GM12878 (cell line): ENCODE data around the gene ZNF423. TPM values are rescaled to one million over a fixed set of nuclear protein-coding genes. Genes with fewer than 3 reads are reported as not detected.

Source experiments
- ATAC-seq: fragments of 200-7000 bp; cut with Tn5 transposase; 3 replicates; pipeline ENCODE4 v1.9.1; 2020; ENCODE audit warnings: mild to moderate bottlenecking, moderate library complexity
- BruUV-seq: library from RNA; stranded (reverse); fragments of 400-500 nt; replicated peaks from 2 replicates; lab custom pipeline; 2021; lab: Mats Ljungman, UMichigan
- CTCF ChIA-PET: fragments of 300-600 bp; sonication (Branson Sonifier 250); formaldehyde crosslinking; extraction: SDS; loops from one replicate; lab custom pipeline; 2021; ENCODE audit warnings: inconsistent platforms; lab: Yijun Ruan, JAX
- POLR2A ChIA-PET: fragments of 350-600 bp; formaldehyde crosslinking; extraction: SDS; loops from one replicate; lab custom pipeline; 2021; ENCODE audit warnings: inconsistent platforms; lab: Charles Lee
- RAD21 ChIA-PET: fragments of 300-600 bp; sonication (Branson Sonifier 250); formaldehyde crosslinking; loops from one replicate; lab custom pipeline; 2023; ENCODE audit warnings: antibody characterized with exemption; ENCODE audit not compliant: unreplicated experiment; lab: Charles Lee
- SMC1A ChIA-PET: fragments of 300-600 bp; sonication (Branson Sonifier 250); formaldehyde crosslinking; loops from one replicate; lab custom pipeline; 2023; ENCODE audit not compliant: unreplicated experiment, uncharacterized antibody; lab: Charles Lee
- DNase-seq: peaks from one replicate; pipeline ENCODE4 v3.0.0-alpha.2; 2011; ENCODE audit warnings: low read depth, low spot score
- FAIRE-seq: peaks from 3 replicates; lab custom pipeline; 2011; peaks lifted over from hg19 to GRCh38; lab: Jason Lieb, UNC
- H2AFZ ChIP-seq: 2 replicates; pipeline ENCODE4 v1.6.0; 2011; ENCODE audit warnings: low read depth, low read length, control low read depth; ENCODE audit not compliant: control insufficient read depth
- H3K27ac ChIP-seq: 2 replicates; pipeline ENCODE4 v1.5.1; 2011; ENCODE audit warnings: control low read depth; ENCODE audit not compliant: control insufficient read depth, insufficient read depth
- H3K27me3 ChIP-seq, 2 experiments: replicated peaks in 1 of 2; 2 replicates each; pipeline versions ENCODE4 v1.6.0 to v1.6.1; 2011; ENCODE audit warnings: low read length in 1 of 2; ENCODE audit not compliant: control insufficient read depth in 2 of 2, insufficient read depth in 2 of 2
- H3K36me3 ChIP-seq, 2 experiments: 2 replicates each; pipeline ENCODE4 v1.5.1; 2011; ENCODE audit warnings: low read length in 1 of 2; ENCODE audit not compliant: control insufficient read depth in 2 of 2, insufficient read depth in 2 of 2
- H3K4me1 ChIP-seq: 2 replicates; pipeline ENCODE4 v1.6.1; 2011; ENCODE audit warnings: mild to moderate bottlenecking, low read length, moderate library complexity, mixed read lengths; ENCODE audit not compliant: control insufficient read depth, insufficient read depth
- H3K4me2 ChIP-seq: 2 replicates; pipeline ENCODE4 v1.6.0; 2011; ENCODE audit warnings: control low read depth; ENCODE audit not compliant: control insufficient read depth, insufficient read depth
- H3K4me3 ChIP-seq: fragments of 200-600 bp; sonication (generic); 2 replicates; pipeline ENCODE4 v1.5.1; 2016
- H3K79me2 ChIP-seq: 2 replicates; pipeline ENCODE4 v1.6.0; 2011; ENCODE audit warnings: low read length; ENCODE audit not compliant: control insufficient read depth, insufficient read depth
- H3K9ac ChIP-seq: 2 replicates; pipeline ENCODE4 v1.8.0; 2011; ENCODE audit warnings: low read length, control low read depth, mixed read lengths; ENCODE audit not compliant: control insufficient read depth, insufficient read depth
- H3K9me3 ChIP-seq: replicated peaks from 3 replicates; pipeline ENCODE4 v1.5.1; 2011; ENCODE audit warnings: mild to moderate bottlenecking, low read length; ENCODE audit not compliant: control insufficient read depth, insufficient read depth
- H4K20me1 ChIP-seq: 2 replicates; pipeline ENCODE4 v1.6.0; 2011; ENCODE audit not compliant: control insufficient read depth, insufficient read depth
- CBX5 ChIP-seq: sonication (generic); IDR thresholded peaks from 2 replicates; pipeline ENCODE4 v1.6.1; 2016; ENCODE audit warnings: low read depth, moderate library complexity, mild to moderate bottlenecking, inconsistent platforms
- CHD2 ChIP-seq: IDR thresholded peaks from 2 replicates; pipeline ENCODE4 v1.6.1; 2011; ENCODE audit warnings: low read depth, low read length, improper control_type of control experiment, borderline replicate concordance
- CREM ChIP-seq: IDR thresholded peaks from 2 replicates; pipeline ENCODE4 v1.6.1; 2014; ENCODE audit warnings: antibody characterized with exemption, low read depth
- IKZF1 ChIP-seq: fragments of 450-650 bp; conservative IDR thresholded peaks from 2 replicates; pipeline ENCODE4 v1.6.1; 2017; ENCODE audit warnings: antibody characterized with exemption, mild to moderate bottlenecking
- KLF5 ChIP-seq: fragments of 450-650 bp; IDR thresholded peaks from 2 replicates; pipeline ENCODE4 v1.6.1; 2014; ENCODE audit warnings: mild to moderate bottlenecking; ENCODE audit not compliant: partially characterized antibody
- MTA2 ChIP-seq: fragments of 450-650 bp; IDR thresholded peaks from 2 replicates; pipeline ENCODE4 v1.6.1; 2016; ENCODE audit warnings: low read depth, mild to moderate bottlenecking, moderate library complexity
- NRF1 ChIP-seq: conservative IDR thresholded peaks from 2 replicates; pipeline ENCODE4 v1.6.1; 2011; ENCODE audit warnings: mild to moderate bottlenecking, low read depth, low read length, improper control_type of control experiment
- POLR2A ChIP-seq: IDR thresholded peaks from 2 replicates; pipeline ENCODE4 v1.6.1; 2011; ENCODE audit warnings: low read depth, mild to moderate bottlenecking, low read length
- SMARCA5 ChIP-seq: fragments of 450-650 bp; IDR thresholded peaks from 2 replicates; pipeline ENCODE4 v1.6.1; 2017; ENCODE audit warnings: mild to moderate bottlenecking
- SUPT20H ChIP-seq: IDR thresholded peaks from 2 replicates; pipeline ENCODE4 v1.6.1; 2011; ENCODE audit warnings: low read depth, mild to moderate bottlenecking, low read length, moderate library complexity, borderline replicate concordance; ENCODE audit not compliant: control insufficient read depth
- TBL1XR1 ChIP-seq: IDR thresholded peaks from 2 replicates; pipeline ENCODE4 v1.6.1; 2012; ENCODE audit warnings: low read depth, low read length, improper control_type of control experiment
- ZNF207 ChIP-seq: fragments of 450-650 bp; IDR thresholded peaks from 2 replicates; pipeline ENCODE4 v1.6.1; 2014; ENCODE audit warnings: antibody characterized with exemption, mild to moderate bottlenecking, borderline replicate concordance
- ZNF384 ChIP-seq: IDR thresholded peaks from 2 replicates; pipeline ENCODE4 v1.6.1; 2012; ENCODE audit warnings: low read depth, mild to moderate bottlenecking, low read length, improper control_type of control experiment, borderline replicate concordance
- ZNF622 ChIP-seq: fragments of 450-650 bp; IDR thresholded peaks from 2 replicates; pipeline ENCODE4 v1.6.1; 2017; ENCODE audit warnings: mild to moderate bottlenecking, inconsistent platforms
- WGBS: methylation state at CpG from one replicate; pipeline ENCODE4 v1.1.6; 2016; ENCODE audit warnings: low lambda C conversion rate; ENCODE audit not compliant: insufficient replicate concordance, insufficient coverage; ENCODE audit errors: missing lambda C conversion rate; 5-methylcytosine and 5-hydroxymethylcytosine counted together
- in situ Hi-C: fragments of 300-500 bp; cut with MboI; formaldehyde crosslinking; loops from 9 replicates; pipeline ENCODE4 v1.14.3; 2018; ENCODE audit warnings: mixed read lengths
- intact Hi-C: fragments of 100-400 bp; cut with micrococcal nuclease; formaldehyde crosslinking; loops from one replicate; pipeline ENCODE4 v1.14.2; 2022; ENCODE audit not compliant: unreplicated experiment
- polyA plus RNA-seq, 11 experiments: library from polyadenylated mRNA; depleted of rRNA in 4 of 11; unstranded in 6 of 11; stranded (reverse) in 5 of 11; fragments of >200 nt; fragmentation: Nextera tagmentation in 4 of 11; fragmentation: Illumina TruSeq in 1 of 11; extraction: Ambion mirVana in 4 of 11; extraction: Trizol in 1 of 11; gene quantifications; 1 replicate in 1 of 11; 2 replicates in 10 of 11; pipeline versions ENCODE4 v1.2.1 to v1.2.3, GENCODE V29; 2011 to 2016; ENCODE audit warnings: inconsistent platforms in 2 of 11, missing spikeins in 2 of 11, low read depth in 1 of 11
- total RNA-seq, 4 experiments: library from RNA; depleted of rRNA in 3 of 4; stranded (reverse); fragments of >200 nt in 3 of 4; fragmentation: Illumina TruSeq in 1 of 4; extraction: Trizol in 1 of 4; gene quantifications; 2 replicates each; pipeline versions ENCODE4 v1.2.1 to v1.2.3, GENCODE V29; 2013 to 2021
- TF ChIP-seq, protein P1 (sequence below): fragments of 450-650 bp; IDR thresholded peaks from 2 replicates; pipeline ENCODE4 v1.6.1; 2017; ENCODE audit warnings: borderline replicate concordance

The ZNF423 gene
- total and polyA plus RNA-seq, 10 of the 15 experiments (the other 5 are each of a cell fraction or from before 2014, with no cell fraction given) = 0.03 to 0.64 (median 0.10) TPM

DNA sequence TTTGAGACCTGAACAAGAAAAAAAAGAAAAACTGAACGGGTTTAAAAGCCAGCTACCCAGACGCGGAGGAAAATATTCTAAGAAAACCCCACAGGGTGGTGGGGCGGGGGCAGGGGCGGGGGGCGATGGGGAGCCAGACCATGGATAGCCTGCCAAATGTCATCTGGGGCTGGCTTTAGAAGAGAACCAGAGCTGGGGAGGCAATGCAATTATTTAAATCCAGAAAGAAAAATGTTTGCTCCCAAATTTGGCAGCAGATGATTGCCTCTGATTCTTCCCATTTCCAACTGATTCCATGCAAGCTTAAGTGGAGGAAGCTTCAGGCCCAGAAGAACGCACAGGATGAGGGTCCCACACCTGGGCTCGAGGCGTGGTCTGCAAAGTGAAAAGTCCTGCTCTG is 34.8 kb downstream of the ZNF423 start:
- BruUV-seq = no TSS peak
- no peak for ATAC-seq
- WGBS = 2% methylated on average over 6 of the region's 9 CpGs
- ChIA-PET RAD21 (no interaction called here), POLR2A (no interaction called here), CTCF (no interaction called here), SMC1A (interaction anchor here (1.0 kb wide), 1 partner anchor 26 kb away, joined by 3 read pairs; no protein-coding TSS in a partner anchor)
- Histone ChIP-seq H3K4me3 (no peak overlapping the region), H3K9ac (no peak overlapping the region), H4K20me1 (no peaks in the 10 kb centered on the region), H3K36me3 (no peaks in the 10 kb centered on the region), H3K4me2 (no peak overlapping the region), H3K4me1 (no peaks in the 10 kb centered on the region), H3K9me3 (no peaks in the 10 kb centered on the region), H3K27ac (no peak overlapping the region), H3K79me2 (no peaks in the 10 kb centered on the region), H3K27me3 (peaks cover 4 to 5% of the 10 kb centered on the region in 2 experiments; a peak in 2 of 4 replicates), H2AFZ (no peak overlapping the region)
- TF ChIP-seq, protein P1, sequence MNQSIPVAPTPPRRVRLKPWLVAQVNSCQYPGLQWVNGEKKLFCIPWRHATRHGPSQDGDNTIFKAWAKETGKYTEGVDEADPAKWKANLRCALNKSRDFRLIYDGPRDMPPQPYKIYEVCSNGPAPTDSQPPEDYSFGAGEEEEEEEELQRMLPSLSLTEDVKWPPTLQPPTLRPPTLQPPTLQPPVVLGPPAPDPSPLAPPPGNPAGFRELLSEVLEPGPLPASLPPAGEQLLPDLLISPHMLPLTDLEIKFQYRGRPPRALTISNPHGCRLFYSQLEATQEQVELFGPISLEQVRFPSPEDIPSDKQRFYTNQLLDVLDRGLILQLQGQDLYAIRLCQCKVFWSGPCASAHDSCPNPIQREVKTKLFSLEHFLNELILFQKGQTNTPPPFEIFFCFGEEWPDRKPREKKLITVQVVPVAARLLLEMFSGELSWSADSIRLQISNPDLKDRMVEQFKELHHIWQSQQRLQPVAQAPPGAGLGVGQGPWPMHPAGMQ = no peak
- no peak for TF ChIP-seq CREM
- TF ChIP-seq ZNF622 = no peak
- TF ChIP-seq NRF1 = no peak
- FAIRE-seq = no peak
- in situ Hi-C loops = no loop called here
- intact Hi-C loops = no loop called here
- no peak for DNase-seq

DNA sequence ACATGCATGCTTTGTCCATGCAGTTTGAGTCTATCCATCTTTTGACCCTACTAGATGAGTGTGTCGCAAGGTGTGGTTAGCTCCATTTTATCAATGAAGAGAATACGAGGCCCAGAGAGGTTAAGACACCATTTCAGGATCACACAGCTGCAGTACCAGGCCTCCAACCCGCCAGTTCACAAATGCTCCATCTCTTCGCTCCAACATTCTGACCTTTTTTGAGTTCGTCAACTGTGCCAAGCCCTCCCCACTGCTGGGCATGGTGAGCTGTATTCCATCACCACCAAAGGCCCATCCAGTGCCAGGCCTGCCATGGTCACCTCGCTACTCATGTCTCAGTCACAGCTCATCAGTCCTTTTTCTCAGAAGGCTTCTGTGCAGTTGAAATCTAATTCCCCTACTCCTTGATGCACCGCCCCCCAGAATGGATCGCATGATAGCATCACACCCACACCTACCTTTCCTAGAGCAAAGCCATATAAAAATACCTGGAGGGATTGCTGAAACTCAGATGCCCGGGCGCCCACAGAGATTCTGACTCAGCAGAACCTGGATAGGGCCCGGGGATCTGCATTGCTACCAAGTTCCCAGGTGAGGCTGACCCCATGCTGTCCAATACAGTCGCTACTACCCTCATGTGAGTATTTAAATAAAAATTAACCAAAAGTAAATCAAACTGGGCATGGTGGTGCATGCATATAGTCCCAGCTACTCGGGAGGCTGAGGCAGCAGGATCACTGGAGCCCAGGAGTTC is 38.0 kb downstream of the ZNF423 start:
- H3K4me2 ChIP-seq = no peak overlapping the region
- H4K20me1 ChIP-seq = no peaks in the 10 kb centered on the region
- H3K9me3 ChIP-seq = no peaks in the 10 kb centered on the region
- no peaks in the 10 kb centered on the region for H3K79me2 ChIP-seq
- TF ChIP-seq TBL1XR1 (no peak), CBX5 (no peak), IKZF1 (no peak), SUPT20H (no peak), SMARCA5 (no peak), CHD2 (no peak), MTA2 (no peak), KLF5 (no peak), ZNF207 (no peak), POLR2A (no peak), ZNF384 (no peak)
- TF ChIP-seq, protein P1 = no peak
- no peak for FAIRE-seq
- no peaks in the 10 kb centered on the region for H3K36me3 ChIP-seq
- no TSS peak for BruUV-seq
- H3K27ac ChIP-seq = no peak overlapping the region
- SMC1A ChIA-PET = interaction anchor here (1.1 kb wide), 1 partner anchor 21 kb away, joined by 3 read pairs; no protein-coding TSS in a partner anchor
- CTCF ChIA-PET = interaction anchor here (0.6 kb wide), 1 partner anchor 7 kb away, joined by 4 read pairs; no protein-coding TSS in a partner anchor
- POLR2A ChIA-PET = no interaction called here
- RAD21 ChIA-PET = no interaction called here
- H3K4me1 ChIP-seq = no peaks in the 10 kb centered on the region
- H3K4me3 ChIP-seq = no peak overlapping the region
- H3K27me3 ChIP-seq = peaks cover 2 to 5% of the 10 kb centered on the region in 2 experiments; a peak in 2 of 4 replicates
- intact Hi-C loops = no loop called here
- ATAC-seq = no peak
- H2AFZ ChIP-seq = no peak overlapping the region
- in situ Hi-C loops = no loop called here
- WGBS = 27% methylated on average over 13 of the region's 13 CpGs
- H3K9ac ChIP-seq = no peak overlapping the region
- DNase-seq = no peak
